Endothelial cell (in vitro differentiated cells): Measurements from ENCODE around the gene SHC4. TPM values are rescaled to one million over a fixed set of nuclear protein-coding genes. Genes with fewer than 3 reads are reported as not detected.

ENCODE experiments used
- DNase-seq: peaks from one replicate; pipeline ENCODE4 v3.0.0; 2021; ENCODE audit warnings: low spot score
- H3K27ac Mint-ChIP-seq: one replicate; pipeline ENCODE4 v1.8.0; 2021; ENCODE audit warnings: mixed read lengths, inconsistent platforms; ENCODE audit not compliant: unreplicated experiment
- H3K27me3 Mint-ChIP-seq: one replicate; pipeline ENCODE4 v1.8.0; 2021; ENCODE audit warnings: mild to moderate bottlenecking, moderate library complexity, mixed read lengths, inconsistent platforms; ENCODE audit not compliant: unreplicated experiment
- H3K36me3 Mint-ChIP-seq: one replicate; pipeline ENCODE4 v1.8.0; 2021; ENCODE audit warnings: mild to moderate bottlenecking, low read depth, mixed read lengths, inconsistent platforms; ENCODE audit not compliant: unreplicated experiment
- H3K4me1 Mint-ChIP-seq: one replicate; pipeline ENCODE4 v1.8.0; 2021; ENCODE audit warnings: mild to moderate bottlenecking, mixed read lengths, inconsistent platforms; ENCODE audit not compliant: unreplicated experiment
- H3K4me3 Mint-ChIP-seq: one replicate; pipeline ENCODE4 v1.8.0; 2021; ENCODE audit warnings: mild to moderate bottlenecking, mixed read lengths, inconsistent platforms; ENCODE audit not compliant: unreplicated experiment
- H3K9me3 Mint-ChIP-seq: one replicate; pipeline ENCODE4 v1.8.0; 2021; ENCODE audit warnings: mixed read lengths, inconsistent platforms; ENCODE audit not compliant: unreplicated experiment
- total RNA-seq: library from RNA; stranded (reverse); fragmentation: NEBNext Ultra II Directional; extraction: Animal tissue kit (Norgen Biotek cat#: 25700); gene quantifications from one replicate; pipeline ENCODE4 v1.2.1, GENCODE V29; 2021; ENCODE audit not compliant: unreplicated experiment
- TF ChIP-seq, protein P1 (sequence below): fragments of 200-600 bp; sonication (generic); IDR thresholded peaks from one replicate; pipeline ENCODE4 v1.5.0; 2021; ENCODE audit warnings: antibody characterized with exemption; ENCODE audit not compliant: unreplicated experiment

The SHC4 gene
- total RNA-seq, 1 donor from 2014 or later = 6.8 TPM

DNA sequence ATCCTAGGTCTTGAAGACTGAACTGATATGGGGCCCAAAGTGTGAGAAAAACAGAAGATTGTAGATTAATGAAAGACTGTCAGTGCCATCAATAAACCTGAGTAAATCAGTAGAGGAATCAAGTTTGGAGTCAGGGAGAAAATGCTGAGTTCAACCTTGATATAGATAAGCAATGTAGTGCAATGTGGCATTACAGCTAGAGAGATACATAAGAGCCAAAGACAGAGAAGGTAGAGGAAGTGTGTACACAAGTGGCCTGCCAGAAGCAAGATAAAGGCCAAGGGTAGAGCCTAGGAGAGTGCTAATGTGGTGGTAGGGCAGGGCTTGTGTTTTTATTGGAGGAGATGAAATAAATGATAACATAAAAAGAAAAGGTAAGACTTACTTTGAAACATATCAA, 111.8 kb downstream of the SHC4 start:
- Mint-ChIP-seq H3K27ac (no peak overlapping the region), H3K9me3 (no peaks in the 10 kb centered on the region), H3K4me1 (no peaks in the 10 kb centered on the region), H3K4me3 (no peak overlapping the region), H3K27me3 (no peaks in the 10 kb centered on the region), H3K36me3 (peaks cover 9% of the 10 kb centered on the region)
- TF ChIP-seq, protein P1, sequence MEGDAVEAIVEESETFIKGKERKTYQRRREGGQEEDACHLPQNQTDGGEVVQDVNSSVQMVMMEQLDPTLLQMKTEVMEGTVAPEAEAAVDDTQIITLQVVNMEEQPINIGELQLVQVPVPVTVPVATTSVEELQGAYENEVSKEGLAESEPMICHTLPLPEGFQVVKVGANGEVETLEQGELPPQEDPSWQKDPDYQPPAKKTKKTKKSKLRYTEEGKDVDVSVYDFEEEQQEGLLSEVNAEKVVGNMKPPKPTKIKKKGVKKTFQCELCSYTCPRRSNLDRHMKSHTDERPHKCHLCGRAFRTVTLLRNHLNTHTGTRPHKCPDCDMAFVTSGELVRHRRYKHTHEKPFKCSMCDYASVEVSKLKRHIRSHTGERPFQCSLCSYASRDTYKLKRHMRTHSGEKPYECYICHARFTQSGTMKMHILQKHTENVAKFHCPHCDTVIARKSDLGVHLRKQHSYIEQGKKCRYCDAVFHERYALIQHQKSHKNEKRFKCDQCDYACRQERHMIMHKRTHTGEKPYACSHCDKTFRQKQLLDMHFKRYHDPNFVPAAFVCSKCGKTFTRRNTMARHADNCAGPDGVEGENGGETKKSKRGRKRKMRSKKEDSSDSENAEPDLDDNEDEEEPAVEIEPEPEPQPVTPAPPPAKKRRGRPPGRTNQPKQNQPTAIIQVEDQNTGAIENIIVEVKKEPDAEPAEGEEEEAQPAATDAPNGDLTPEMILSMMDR = no peak
- no peak for DNase-seq

DNA sequence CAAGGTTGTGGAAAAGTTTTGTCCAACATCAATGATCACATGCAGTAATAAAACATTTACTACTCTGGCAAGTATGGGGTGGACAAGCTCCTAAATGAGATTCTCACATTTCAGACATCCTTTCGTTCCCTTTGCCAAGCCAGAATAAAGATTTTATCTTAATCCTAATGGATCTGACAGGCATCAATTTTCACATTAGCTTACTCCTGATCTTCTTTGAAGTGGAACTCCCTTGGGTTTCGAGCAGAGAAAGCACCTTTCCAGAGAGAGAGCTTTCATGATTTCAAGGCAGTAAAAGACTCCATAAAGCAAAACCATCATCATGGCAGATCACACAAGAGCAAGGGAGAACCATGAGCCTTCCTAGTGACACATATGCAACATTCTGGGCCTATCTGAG, 113.1 kb downstream of the SHC4 start:
- TF ChIP-seq, protein P1 = no peak
- Mint-ChIP-seq H3K4me1 (no peaks in the 10 kb centered on the region), H3K4me3 (no peak overlapping the region), H3K36me3 (peaks cover 18% of the 10 kb centered on the region), H3K9me3 (no peaks in the 10 kb centered on the region), H3K27ac (no peak overlapping the region), H3K27me3 (no peaks in the 10 kb centered on the region)
- DNase-seq = no peak

DNA sequence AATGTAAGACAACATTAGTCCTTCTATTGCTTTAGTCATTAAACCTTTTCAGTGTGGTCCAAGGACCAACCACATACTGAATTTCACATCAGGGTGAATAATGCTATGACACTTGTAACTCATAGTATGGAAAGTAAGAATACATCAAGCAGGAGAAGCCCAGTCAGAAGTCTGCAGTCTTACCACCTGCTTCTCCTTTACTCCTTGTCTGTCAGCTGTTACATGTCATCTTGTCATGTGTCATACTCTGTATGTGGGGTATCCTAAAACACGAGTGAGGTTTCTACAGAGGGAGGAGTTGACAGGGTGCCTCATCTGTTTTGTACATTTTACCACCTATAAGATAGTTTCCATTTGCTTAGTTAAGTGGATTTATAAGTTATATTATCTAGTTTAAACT, 118.6 kb downstream of the SHC4 start:
- no peaks in the 10 kb centered on the region for H3K9me3 Mint-ChIP-seq
- DNase-seq = no peak
- TF ChIP-seq, protein P1 = no peak

DNA sequence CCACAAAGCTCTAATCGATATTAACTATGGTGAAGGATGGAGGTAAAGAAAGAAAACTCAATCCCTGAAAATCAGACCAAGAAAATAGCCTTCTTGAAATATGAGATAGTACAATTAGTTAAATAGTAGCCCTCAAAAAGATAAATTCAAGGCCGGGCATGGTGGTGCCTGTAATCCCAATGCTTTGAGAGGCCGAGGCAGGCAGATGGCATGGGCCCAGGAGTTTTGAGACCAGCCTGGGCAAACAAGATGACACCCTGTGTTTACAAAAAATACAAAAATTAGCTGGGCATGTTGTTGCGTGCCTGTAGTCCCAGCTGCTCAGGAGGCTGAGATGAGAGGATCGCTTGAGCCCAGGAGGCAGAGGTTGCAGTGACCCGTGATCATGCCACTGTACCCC, 121.2 kb downstream of the SHC4 start:
- DNase-seq = no peak
- Mint-ChIP-seq H3K9me3 (no peaks in the 10 kb centered on the region), H3K27ac (no peak overlapping the region), H3K36me3 (peaks cover 18% of the 10 kb centered on the region), H3K27me3 (no peaks in the 10 kb centered on the region), H3K4me3 (no peak overlapping the region), H3K4me1 (no peaks in the 10 kb centered on the region)
- TF ChIP-seq, protein P1 = no peak

More for the DNA sequence above, 118.6 kb downstream of the SHC4 start:
- Mint-ChIP-seq H3K4me3 (no peak overlapping the region), H3K36me3 (peaks cover 23% of the 10 kb centered on the region), H3K27ac (no peak overlapping the region), H3K4me1 (no peaks in the 10 kb centered on the region), H3K27me3 (no peaks in the 10 kb centered on the region)

DNA sequence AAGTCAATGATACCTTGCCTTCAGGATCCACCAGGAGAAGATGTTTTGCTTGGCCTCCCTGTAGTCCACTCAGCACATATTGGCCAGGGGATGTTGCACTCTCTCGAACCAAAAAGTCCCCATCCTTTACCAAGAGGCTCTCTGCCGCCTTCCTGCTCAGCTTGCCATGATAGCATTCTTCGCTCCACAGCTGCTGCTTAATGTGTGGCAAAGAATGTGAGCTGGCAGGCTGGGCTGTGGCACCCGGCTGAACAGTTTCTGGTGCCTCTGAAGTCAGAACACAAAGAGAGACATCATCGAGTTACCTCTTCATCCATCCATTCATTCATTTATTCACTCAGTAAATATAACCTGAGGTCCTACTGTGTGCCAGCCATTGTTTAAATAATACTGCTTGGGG, 129.0 kb downstream of the SHC4 start:
- peaks cover 14% of the 10 kb centered on the region for H3K36me3 Mint-ChIP-seq
- H3K9me3 Mint-ChIP-seq = no peaks in the 10 kb centered on the region
- no peak for DNase-seq
- TF ChIP-seq, protein P1 = no peak
- H3K27ac Mint-ChIP-seq = no peak overlapping the region
- H3K4me1 Mint-ChIP-seq = no peaks in the 10 kb centered on the region
- no peak overlapping the region for H3K4me3 Mint-ChIP-seq
- no peaks in the 10 kb centered on the region for H3K27me3 Mint-ChIP-seq
